Measurements from ENCODE around the gene GEMIN7.

Gene GEMIN7

GRCh38 chr19:45128806-45129205, 49.7 kb downstream of the GEMIN7 start:
- DNase-seq (ENCODE audit: low read depth), result no peak

- no peak for DNase-seq (ENCODE audit: low read depth)
These were observed 51.2 kb downstream of the GEMIN7 start for GRCh38 chr19:45130236-45130635.

GRCh38 chr19:45130888-45131615, 52.0 kb downstream of the GEMIN7 start:
- no peak for DNase-seq (ENCODE audit: low read depth)

GRCh38 chr19:45133661-45134060, 54.6 kb downstream of the GEMIN7 start:
- no peak for DNase-seq (ENCODE audit: low read depth)

- no peak for DNase-seq (ENCODE audit: low read depth)
These were observed 56.3 kb downstream of the GEMIN7 start for GRCh38 chr19:45135176-45135885.

- no peak for DNase-seq (ENCODE audit: low read depth)
These were observed 57.6 kb downstream of the GEMIN7 start for GRCh38 chr19:45136507-45137178.

- DNase-seq (ENCODE audit: low read depth), result no peak
These were observed 58.2 kb downstream of the GEMIN7 start for GRCh38 chr19:45137179-45137761.

- DNase-seq (ENCODE audit: low read depth), result no peak
These were observed 59.3 kb downstream of the GEMIN7 start for GRCh38 chr19:45138303-45138751.

GRCh38 chr19:45139286-45140143, 60.5 kb downstream of the GEMIN7 start:
- no peak for DNase-seq (ENCODE audit: low read depth)

- DNase-seq (ENCODE audit: low read depth), result no peak
These were observed 61.1 kb downstream of the GEMIN7 start for GRCh38 chr19:45140144-45140503.

GRCh38 chr19:45140533-45140932, 61.5 kb downstream of the GEMIN7 start:
- no peak for DNase-seq (ENCODE audit: low read depth)

Measured in HS-5 (cell line).